ENCODE measurements around the gene CBX8.

- no peak for TF ChIP-seq CTCF (IDR thresholded peaks at IDR 0.05)
- TF ChIP-seq POLR2A (IDR thresholded peaks at IDR 0.05) = no peak
Measured at GRCh38 chr17:79798299-79799173, 1.7 kb upstream of the CBX8 start.
